Measurements from ENCODE around the gene ACER1. TPM values are rescaled to one million over a fixed set of nuclear protein-coding genes. Genes with fewer than 3 reads are reported as not detected.
"Not testable (repeated sequence)": the region's sequence is repeated elsewhere in the genome, so short reads cannot be mapped to it uniquely, and the experiment has no call there.

Gene ACER1
- total RNA-seq, 1 donor from 2014 or later = not detected

DNA sequence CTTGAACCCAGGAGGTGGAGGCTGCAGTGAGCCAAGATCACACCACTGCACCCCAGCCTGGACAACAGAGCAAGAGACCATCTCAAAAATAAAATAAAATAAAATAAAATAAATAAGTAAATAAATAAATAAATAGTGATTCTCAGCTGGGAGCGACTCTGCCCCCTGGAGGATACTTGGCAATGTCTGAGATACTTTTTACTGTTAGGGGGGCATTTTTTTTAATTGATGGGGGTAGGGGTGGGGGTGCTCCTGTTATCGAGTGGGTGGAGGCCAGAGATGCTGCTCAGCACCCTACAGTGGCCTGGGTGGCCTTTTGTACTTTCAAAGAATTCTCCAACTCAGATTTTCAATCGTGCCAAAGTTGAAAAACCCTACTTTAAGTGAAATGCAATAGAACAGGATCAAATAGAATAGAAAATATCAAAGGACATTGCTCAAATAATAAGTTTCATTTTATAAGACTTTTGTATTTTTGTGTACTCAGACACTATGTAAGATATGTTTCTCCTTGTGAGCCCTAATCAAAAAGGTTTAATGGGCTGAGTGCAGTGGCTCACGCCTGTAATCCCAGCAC is 20.8 kb upstream of the ACER1 start:
- Mint-ChIP-seq H3K36me3 (ENCODE audit: unreplicated experiment) (no peaks in the 10 kb centered on the region), H3K4me1 (ENCODE audit: unreplicated experiment) (peaks cover 3% of the 10 kb centered on the region), H3K4me3 (ENCODE audit: unreplicated experiment) (no peak overlapping the region), H3K27ac (ENCODE audit: unreplicated experiment) (no peak overlapping the region), H3K27me3 (ENCODE audit: unreplicated experiment) (no peaks in the 10 kb centered on the region), H3K9me3 (ENCODE audit: unreplicated experiment) (peaks cover 3% of the 10 kb centered on the region)
- no peak for DNase-seq (ENCODE audit: extremely low spot score, unreplicated experiment)
- TF ChIP-seq, protein P1, sequence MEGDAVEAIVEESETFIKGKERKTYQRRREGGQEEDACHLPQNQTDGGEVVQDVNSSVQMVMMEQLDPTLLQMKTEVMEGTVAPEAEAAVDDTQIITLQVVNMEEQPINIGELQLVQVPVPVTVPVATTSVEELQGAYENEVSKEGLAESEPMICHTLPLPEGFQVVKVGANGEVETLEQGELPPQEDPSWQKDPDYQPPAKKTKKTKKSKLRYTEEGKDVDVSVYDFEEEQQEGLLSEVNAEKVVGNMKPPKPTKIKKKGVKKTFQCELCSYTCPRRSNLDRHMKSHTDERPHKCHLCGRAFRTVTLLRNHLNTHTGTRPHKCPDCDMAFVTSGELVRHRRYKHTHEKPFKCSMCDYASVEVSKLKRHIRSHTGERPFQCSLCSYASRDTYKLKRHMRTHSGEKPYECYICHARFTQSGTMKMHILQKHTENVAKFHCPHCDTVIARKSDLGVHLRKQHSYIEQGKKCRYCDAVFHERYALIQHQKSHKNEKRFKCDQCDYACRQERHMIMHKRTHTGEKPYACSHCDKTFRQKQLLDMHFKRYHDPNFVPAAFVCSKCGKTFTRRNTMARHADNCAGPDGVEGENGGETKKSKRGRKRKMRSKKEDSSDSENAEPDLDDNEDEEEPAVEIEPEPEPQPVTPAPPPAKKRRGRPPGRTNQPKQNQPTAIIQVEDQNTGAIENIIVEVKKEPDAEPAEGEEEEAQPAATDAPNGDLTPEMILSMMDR (IDR thresholded peaks at IDR 0.05) = peak; percentile 64

DNA sequence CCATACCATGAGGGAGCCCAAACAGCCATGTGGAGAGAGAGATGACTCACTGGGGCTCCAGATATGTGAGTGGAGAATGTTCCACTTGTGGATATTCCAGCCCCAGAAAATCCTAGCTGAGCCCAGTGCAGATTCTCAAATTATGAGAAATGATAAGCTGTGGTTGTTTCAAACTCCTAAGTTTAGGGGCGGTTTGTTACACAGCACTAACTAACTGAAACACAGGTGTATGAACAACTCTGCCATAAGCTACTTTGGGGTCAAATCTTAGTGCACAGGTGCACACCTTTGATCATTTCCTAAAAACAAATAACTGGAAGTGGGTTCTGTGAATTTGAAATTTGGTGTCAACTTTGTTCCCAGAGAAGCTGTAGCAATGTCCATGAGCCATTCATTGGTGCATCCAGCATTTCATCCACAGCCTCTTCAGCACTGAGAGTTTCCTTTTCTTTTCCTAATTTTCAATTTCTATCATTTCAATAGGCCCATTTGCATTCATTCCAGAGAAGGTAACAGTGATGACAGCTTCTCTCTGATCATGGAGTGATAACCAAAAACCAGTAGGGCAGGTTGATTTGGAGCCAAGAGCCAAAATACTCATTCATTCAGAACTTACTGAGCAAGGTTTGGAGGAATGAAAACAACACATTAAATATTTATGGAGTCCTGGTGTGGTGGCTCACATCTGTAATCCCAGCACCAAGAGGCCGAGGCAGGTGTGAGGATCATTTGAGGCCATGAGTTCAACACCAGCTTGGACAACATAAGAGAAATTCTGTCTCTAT is 19.2 kb upstream of the ACER1 start:
- TF ChIP-seq, protein P1 (IDR thresholded peaks at IDR 0.05) = no peak
- no peak overlapping the region for H3K27ac Mint-ChIP-seq (ENCODE audit: unreplicated experiment)
- peaks cover 3% of the 10 kb centered on the region for H3K9me3 Mint-ChIP-seq (ENCODE audit: unreplicated experiment)
- no peaks in the 10 kb centered on the region for H3K36me3 Mint-ChIP-seq (ENCODE audit: unreplicated experiment)
- H3K27me3 Mint-ChIP-seq (ENCODE audit: unreplicated experiment) = peaks cover 2% of the 10 kb centered on the region
- H3K4me3 Mint-ChIP-seq (ENCODE audit: unreplicated experiment) = no peak overlapping the region
- no peak for DNase-seq (ENCODE audit: extremely low spot score, unreplicated experiment)
- no peaks in the 10 kb centered on the region for H3K4me1 Mint-ChIP-seq (ENCODE audit: unreplicated experiment)

DNA sequence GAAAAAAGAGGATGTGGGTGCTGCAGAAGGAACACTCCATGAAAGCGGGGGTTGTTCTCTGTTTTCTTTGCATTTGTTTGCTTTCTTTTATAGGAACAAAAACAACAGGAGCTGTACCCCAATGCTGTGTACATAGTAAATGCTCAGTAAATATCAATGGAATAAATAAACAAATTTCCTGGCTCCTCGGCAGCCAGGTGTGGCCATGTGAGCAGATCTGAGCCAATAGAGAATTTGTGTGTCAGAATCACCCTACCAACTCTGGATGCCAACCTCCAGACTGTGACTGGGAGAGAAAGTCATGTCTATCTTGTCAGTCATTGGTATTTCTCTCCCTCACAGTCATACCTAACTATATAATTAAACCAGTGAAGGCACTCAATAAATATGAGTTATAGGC is 17.3 kb upstream of the ACER1 start:
- no peak for DNase-seq (ENCODE audit: extremely low spot score, unreplicated experiment)
- TF ChIP-seq, protein P1 (IDR thresholded peaks at IDR 0.05) = no peak
- Mint-ChIP-seq H3K4me1 (ENCODE audit: unreplicated experiment) (no peaks in the 10 kb centered on the region), H3K27ac (ENCODE audit: unreplicated experiment) (no peak overlapping the region), H3K36me3 (ENCODE audit: unreplicated experiment) (no peaks in the 10 kb centered on the region), H3K4me3 (ENCODE audit: unreplicated experiment) (no peak overlapping the region), H3K27me3 (ENCODE audit: unreplicated experiment) (peaks cover 7% of the 10 kb centered on the region), H3K9me3 (ENCODE audit: unreplicated experiment) (peaks cover 3% of the 10 kb centered on the region)

DNA sequence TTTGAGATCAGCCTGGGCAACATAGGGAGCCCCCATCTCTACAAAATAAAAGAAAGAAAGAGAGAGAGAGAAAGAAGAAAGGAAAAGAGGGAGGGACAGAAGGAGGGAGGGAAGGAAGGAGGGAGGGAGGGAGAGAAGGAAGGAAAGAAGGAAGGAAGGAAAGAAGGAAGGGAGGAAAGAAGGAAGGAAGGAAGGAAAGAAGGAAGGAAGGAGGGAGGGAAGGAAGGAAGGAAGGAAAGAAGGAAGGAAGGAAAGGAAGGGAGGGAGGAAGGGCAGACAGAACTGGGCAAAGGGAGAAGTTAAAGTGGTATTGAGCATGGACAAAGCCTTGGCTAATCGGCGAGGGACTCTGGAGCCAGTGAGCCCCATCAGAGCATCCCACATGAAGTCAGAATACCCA is 15.9 kb upstream of the ACER1 start:
- H3K27me3 Mint-ChIP-seq (ENCODE audit: unreplicated experiment); H3K36me3 Mint-ChIP-seq (ENCODE audit: unreplicated experiment); DNase-seq (ENCODE audit: extremely low spot score, unreplicated experiment); H3K27ac Mint-ChIP-seq (ENCODE audit: unreplicated experiment); H3K9me3 Mint-ChIP-seq (ENCODE audit: unreplicated experiment); H3K4me3 Mint-ChIP-seq (ENCODE audit: unreplicated experiment); H3K4me1 Mint-ChIP-seq (ENCODE audit: unreplicated experiment): not testable (repeated sequence)

DNA sequence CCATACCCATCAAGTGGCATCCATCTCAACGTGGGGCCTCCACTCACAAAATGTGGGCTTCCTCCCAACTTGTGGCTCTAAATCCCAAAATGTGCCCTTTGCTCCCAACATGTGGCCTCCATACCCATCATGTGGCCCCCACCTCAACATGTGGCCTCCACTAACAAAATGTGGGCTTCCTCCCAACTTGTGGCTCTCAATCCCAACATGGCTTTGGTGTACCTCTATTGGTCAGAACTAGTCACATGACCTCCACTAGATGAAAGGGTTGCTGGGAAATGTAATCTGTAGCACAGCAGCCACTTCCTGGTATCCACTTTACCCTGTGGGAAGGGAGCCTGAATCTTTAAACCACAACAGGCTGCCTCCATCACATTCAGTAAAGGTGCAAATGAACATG is 10.1 kb upstream of the ACER1 start:
- H3K27ac Mint-ChIP-seq (ENCODE audit: unreplicated experiment) = no peak overlapping the region
- no peaks in the 10 kb centered on the region for H3K4me1 Mint-ChIP-seq (ENCODE audit: unreplicated experiment)
- no peaks in the 10 kb centered on the region for H3K9me3 Mint-ChIP-seq (ENCODE audit: unreplicated experiment)
- no peak overlapping the region for H3K4me3 Mint-ChIP-seq (ENCODE audit: unreplicated experiment)
- TF ChIP-seq, protein P1 (IDR thresholded peaks at IDR 0.05) = no peak
- H3K36me3 Mint-ChIP-seq (ENCODE audit: unreplicated experiment) = no peaks in the 10 kb centered on the region
- peaks cover 9% of the 10 kb centered on the region for H3K27me3 Mint-ChIP-seq (ENCODE audit: unreplicated experiment)
- DNase-seq (ENCODE audit: extremely low spot score, unreplicated experiment) = no peak

Data from osteocyte (in vitro differentiated cells).